ENCODE measurements around the gene CDC25B. TPM values are rescaled to one million over a fixed set of nuclear protein-coding genes. Genes with fewer than 3 reads are reported as not detected.
"Not testable (repeated sequence)": the region's sequence is repeated elsewhere in the genome, so short reads cannot be mapped to it uniquely, and the experiment has no call there.

Gene CDC25B
- total RNA-seq, 4 donors from 2014 or later, result 11.7 to 44.3 (median 25.6) TPM

GRCh38 chr20:3828798-3829197, 32.7 kb downstream of the CDC25B start:
- no peak for TF ChIP-seq CTCF (IDR thresholded peaks at IDR 0.05)
- ATAC-seq (ENCODE audit: low FRiP score) (no peak), DNase-seq (ENCODE audit: low spot score) (no peak)

- not testable (repeated sequence) for DNase-seq (ENCODE audit: low spot score); ATAC-seq (ENCODE audit: low FRiP score)
Measured at GRCh38 chr20:3829891-3830290, 33.8 kb downstream of the CDC25B start.

- TF ChIP-seq CTCF (IDR thresholded peaks at IDR 0.05), result no peak
Measured at GRCh38 chr20:3836132-3836531, 40.0 kb downstream of the CDC25B start.

GRCh38 chr20:3839328-3839727, 43.2 kb downstream of the CDC25B start:
- ATAC-seq (ENCODE audit: low FRiP score) (no peak), DNase-seq (ENCODE audit: low spot score) (no peak)
- TF ChIP-seq CTCF (IDR thresholded peaks at IDR 0.05), result no peak

More at GRCh38 chr20:3836132-3836531, 40.0 kb downstream of the CDC25B start:
- ATAC-seq (ENCODE audit: low FRiP score), result no peak
- no peak for DNase-seq (ENCODE audit: low spot score)

GRCh38 chr20:3840201-3840600, 44.1 kb downstream of the CDC25B start:
- ATAC-seq (ENCODE audit: low FRiP score); DNase-seq (ENCODE audit: low spot score): not testable (repeated sequence)

- DNase-seq (ENCODE audit: low spot score) (no peak), ATAC-seq (ENCODE audit: low FRiP score) (no peak)
- no peak for TF ChIP-seq CTCF (IDR thresholded peaks at IDR 0.05)
Measured at GRCh38 chr20:3842348-3842930, 46.3 kb downstream of the CDC25B start.

- no peak for ATAC-seq (ENCODE audit: low FRiP score)
- DNase-seq (ENCODE audit: low spot score), result no peak
- TF ChIP-seq CTCF (IDR thresholded peaks at IDR 0.05), result no peak
Measured at GRCh38 chr20:3843490-3843889, 47.4 kb downstream of the CDC25B start.

- not testable (repeated sequence) for DNase-seq (ENCODE audit: low spot score); ATAC-seq (ENCODE audit: low FRiP score)
Measured at GRCh38 chr20:3843990-3844619, 48.0 kb downstream of the CDC25B start.

Data from omental fat pad (tissue), 4 donors.